ENCODE data around the gene SYT7.

DNA sequence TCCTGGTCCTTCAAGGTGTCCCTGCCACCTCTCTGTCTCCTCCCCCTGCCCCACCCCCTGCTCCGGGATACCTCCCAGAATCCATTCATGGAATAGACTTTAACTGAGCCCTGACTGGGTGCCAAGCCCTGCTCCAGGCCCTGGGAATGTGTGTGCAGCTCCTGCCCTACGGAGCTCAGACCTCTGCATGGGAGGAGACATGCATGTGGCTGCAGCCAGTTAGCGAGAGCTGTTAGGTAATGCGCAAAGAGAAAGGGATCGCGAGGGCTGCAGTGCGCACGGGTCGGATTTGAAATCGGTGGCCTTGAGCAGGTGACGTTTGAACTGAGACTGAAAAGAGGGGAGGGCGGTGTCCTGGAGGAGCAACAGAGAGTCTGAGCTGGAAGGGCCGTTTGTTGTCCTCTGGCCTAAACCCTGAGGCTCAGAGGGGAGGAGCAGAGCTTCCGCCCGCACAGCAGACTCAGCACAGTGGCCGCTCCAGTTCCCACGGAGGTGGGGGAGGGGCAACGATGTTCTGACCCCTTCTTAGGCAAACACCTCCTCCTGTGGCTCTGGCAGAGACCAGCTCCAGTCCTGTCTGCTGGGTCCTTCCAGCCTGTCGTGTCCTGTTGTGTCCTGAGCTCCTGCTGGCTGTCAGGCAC is 92.1 kb downstream of the SYT7 start:
- TF ChIP-seq CTCF (IDR thresholded peaks at IDR 0.05) (no peak), POLR2A (IDR thresholded peaks at IDR 0.05) (peak; percentile 20)
